DMS153 (cell line): ENCODE results near the gene POLR1C.
"Not testable (repeated sequence)": the region's sequence is repeated elsewhere in the genome, so short reads cannot be mapped to it uniquely, and the experiment has no call there.

ENCODE experiments used
- DNase-seq: peaks from one replicate; lab custom pipeline; 2025; lab: John Stamatoyannopoulos, UW

The POLR1C gene, protein sequence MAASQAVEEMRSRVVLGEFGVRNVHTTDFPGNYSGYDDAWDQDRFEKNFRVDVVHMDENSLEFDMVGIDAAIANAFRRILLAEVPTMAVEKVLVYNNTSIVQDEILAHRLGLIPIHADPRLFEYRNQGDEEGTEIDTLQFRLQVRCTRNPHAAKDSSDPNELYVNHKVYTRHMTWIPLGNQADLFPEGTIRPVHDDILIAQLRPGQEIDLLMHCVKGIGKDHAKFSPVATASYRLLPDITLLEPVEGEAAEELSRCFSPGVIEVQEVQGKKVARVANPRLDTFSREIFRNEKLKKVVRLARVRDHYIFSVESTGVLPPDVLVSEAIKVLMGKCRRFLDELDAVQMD

DNA sequence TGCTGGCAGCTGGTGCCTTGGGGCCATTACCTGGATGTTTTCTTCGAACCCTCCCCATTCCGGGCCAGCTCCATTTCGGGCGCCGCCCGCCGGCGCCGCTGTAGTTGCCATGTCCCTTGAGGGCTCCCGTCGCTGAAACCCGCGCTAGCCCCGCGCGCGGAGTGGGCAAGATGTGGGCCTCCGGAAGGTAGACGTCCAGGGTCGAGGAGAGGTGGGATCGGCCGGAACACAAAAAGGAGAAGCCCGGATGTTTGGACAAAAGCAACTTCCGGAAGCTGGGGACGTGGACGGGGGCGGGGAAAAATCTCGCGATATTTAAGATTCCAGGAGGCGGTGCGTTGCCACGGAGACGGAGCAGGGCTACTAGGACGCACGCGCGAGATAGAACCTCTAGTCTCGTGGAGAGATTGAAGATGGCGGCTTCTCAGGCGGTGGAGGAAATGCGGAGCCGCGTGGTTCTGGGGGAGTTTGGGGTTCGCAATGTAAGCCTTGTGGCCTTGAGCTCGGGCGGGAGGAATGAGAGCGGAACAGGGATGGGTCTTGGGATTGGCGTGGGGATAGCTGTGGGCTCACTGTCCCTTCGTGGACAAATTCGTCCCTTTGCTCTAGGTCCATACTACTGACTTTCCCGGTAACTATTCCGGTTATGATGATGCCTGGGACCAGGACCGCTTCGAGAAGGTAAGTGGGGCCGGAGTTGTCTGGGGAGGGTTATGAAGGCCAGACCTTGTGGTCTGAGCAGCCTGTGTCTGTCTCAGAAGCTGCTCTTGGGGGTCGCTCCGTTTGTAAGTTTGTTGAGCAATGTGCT lies at the start of gene POLR1C, which contains the start of gene YIPF3:
Gene POLR1C, plus strand, starts transcription at position 393 of the 808 bp plus-strand sequence. Its CDS starts 21 bp downstream, at position 414.
Gene YIPF3, minus strand, starts transcription at position 230 of the 808 bp plus-strand sequence. Its CDS starts 119 bp downstream, at position 111.
- peak; percentile 96 for DNase-seq

DNA sequence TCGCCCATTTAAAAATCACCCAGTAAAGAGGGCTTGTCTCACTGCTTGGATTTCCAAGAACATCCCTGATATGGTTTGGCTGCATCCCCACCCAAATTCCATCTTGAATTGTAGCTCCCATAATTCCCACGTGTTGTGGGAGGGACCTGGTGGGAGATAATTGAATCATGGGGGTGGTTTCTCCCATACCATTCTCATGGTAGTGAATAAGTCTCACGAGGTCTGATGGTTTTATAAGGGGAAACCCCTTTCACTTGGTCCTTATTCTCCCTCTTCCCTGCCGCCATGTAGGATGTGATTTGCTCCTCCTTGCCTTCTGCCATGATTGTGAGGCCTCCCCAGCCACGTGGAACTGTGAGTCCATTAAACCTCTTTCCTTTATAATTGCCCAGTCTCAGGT lies 49.6 kb upstream of the POLR1C start:
- not testable (repeated sequence) for DNase-seq

GRCh38 chr6:43467752-43468151 lies 49.1 kb upstream of the POLR1C start:
- no peak for DNase-seq

GRCh38 chr6:43468240-43468639 lies 48.6 kb upstream of the POLR1C start:
- no peak for DNase-seq

DNA sequence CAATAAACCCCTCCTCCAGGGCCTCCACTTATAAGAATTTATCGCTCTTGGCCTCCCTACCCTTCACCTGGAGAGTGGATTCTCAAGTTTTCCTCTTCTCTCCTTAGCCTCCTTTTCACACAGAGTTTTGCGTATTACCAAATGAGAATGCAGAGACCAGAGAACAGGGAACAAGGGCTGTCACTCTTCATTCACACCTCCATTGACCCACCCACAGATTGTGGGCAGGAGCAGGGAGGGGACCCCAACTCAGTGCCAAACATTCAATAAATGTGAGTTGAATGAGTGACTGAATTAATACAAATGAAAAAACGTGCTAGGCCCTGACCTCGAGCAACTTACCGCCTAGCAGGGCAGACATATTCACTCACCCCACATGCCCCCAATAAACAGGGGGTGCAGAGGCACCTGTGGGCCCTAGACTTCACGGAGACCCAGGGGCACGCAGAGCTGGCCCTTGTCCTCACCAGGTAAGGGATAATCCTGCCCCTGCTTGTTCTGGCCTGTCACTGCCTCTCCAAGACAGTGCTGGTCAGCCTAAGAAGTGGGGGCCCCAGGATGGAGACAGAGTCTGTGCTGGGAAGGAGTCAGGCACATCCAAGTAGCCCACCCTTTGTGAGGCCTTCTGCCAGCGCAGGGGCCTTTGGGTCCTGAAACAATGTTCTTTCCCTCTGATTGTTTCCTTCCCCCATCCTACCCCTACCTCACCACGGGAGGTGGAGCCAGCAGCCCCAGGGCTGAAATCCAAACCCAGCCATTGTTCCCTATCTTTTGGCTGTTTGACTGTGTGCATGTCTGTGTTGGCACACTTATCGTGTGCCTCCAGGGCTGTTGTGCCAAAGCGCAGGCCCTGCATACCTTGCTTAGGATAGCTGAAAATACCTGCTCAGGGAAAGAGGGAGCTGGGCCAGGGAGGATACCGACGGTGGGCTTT lies 47.9 kb upstream of the POLR1C start:
- DNase-seq = no peak

DNA sequence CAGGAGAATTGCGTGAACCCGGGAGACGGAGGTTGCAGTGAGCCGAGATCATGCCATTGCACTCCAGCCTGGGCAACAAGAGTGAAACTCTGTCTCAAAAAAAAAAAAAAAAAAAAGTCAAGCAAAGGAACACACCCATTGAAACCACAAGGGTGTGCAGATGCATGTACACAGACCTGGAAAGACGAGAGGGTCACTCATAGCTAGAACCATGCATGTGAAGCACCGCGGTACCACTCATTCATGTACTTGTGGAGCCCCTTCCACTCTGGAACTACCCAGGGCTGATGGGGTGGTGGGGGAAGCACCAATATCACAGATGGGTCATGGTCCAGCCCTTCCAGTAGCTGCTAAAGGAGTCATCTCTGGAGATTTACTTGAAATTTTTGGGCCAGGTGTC lies 46.9 kb upstream of the POLR1C start:
- no peak for DNase-seq

DNA sequence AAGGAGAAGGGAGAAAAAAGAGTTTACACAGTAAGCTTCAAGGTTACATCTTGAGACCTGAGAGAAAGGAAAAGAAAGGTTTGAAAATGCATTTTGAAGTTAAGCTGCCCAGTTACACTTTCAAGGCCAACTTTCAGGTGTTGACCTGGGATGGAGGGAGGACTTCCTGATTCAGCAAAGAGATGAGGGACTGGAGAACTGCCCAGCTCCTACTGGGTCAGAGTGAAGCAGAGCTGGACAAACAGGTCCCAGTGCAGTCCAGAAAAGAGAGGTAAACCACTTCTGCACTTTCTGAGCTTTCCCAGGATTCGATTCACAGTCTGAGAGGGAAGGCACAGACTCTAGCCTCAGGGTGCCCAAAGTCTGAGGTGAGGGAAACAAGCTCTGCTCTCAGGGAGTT lies 45.5 kb upstream of the POLR1C start:
- no peak for DNase-seq

DNA sequence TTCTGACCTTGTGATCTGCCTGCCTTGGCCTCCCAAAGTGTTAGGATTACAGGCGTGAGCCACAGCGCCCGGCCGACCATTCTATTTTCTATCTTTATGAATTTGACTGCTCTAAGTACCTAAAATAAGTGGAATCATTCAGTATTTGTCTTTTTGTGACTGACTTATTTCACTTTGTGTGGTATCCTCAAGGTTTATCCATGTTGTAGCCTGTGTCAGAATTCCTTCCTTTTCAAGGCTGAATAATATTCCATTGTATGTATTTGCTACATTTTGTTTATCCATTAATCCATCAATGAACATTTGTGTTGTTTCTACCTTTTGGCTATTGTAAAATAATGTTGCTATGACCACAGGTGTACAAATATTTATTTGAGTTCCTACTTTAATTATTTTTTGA lies 44.4 kb upstream of the POLR1C start:
- DNase-seq = no peak

DNA sequence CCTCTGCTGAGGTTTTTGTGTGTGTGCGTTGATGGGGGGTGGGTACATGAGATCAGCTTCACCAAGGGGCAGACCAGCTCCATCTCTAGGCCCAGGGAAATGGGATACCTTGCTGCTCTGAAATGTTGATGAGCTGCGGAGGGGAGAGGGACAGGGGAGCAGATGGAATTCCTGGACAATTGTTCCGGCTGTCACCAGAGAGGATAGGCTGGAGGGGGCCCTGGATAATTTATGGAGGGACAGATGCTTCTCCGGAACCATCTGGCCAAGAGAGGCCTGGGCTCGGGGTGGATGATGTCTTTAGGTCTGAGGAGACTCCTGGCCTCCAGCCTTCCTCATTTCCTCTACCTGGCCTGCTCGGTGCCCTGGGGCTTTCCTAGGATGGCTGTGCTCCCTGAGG lies 41.4 kb upstream of the POLR1C start:
- DNase-seq = no peak

- no peak for DNase-seq
Observed at GRCh38 chr6:43476746-43477145, 40.1 kb upstream of the POLR1C start.

DNA sequence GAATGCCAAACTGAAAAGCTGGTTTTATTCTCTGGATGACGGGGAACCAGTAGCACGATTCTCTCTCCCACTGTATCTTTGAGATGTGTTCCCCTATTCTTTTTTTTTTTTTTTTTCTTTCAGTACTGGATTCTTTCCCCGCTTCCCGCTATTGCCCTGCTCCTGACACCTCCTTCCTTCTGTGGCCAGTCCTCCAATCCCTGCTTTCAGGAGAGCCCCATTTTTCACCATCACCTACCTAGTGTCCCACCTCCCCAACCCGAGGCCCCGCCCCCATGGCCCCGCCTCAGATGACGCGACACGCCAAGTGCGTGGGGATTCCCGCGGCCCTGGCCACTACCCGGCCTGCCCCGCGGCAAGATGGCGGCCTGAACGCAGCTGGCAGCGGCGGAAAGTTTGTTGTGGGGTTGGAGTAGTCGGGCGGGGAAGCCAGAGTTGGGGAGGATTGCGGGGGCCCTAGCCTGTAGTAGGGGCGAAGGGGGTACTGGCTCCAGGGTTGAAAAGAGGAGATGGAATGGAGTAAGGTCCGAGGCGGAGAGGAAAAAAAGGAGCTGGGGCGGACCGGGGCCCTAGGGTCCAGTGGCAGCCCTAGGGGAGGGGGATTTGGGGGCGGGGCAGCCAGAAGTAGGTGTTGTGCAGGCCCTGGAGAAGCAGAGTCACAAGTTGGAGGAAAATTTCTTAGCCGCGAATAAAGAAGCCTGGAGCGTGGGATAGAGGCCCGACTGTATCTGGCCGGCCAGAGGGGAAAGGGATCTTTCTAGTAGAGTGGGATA lies 39.5 kb upstream of the POLR1C start, which contains the start of gene TJAP1:
Gene TJAP1, plus strand, starts transcription at position 336 of the 773 bp plus-strand sequence. CDS start 21,432 bp downstream, outside the sequence.
- DNase-seq = peak; percentile 72

DNA sequence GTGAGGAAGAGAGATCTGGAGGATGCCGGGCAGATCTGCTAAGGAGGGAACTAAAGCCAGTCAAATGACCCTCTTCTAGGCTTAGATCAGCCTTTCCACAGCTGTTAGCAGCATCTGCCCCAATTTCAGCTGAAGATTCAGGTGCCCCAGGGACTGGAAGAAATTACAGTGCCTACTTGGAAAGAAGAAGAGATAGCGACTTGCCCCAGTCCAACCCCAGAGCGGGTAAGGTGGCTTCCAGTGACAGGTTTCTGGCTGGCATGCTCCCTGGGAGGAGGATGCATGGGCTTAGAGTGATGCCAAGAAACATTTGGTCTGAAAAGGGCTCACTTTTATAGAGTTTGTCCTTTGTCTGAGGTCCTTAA lies 38.9 kb upstream of the POLR1C start:
- no peak for DNase-seq

DNA sequence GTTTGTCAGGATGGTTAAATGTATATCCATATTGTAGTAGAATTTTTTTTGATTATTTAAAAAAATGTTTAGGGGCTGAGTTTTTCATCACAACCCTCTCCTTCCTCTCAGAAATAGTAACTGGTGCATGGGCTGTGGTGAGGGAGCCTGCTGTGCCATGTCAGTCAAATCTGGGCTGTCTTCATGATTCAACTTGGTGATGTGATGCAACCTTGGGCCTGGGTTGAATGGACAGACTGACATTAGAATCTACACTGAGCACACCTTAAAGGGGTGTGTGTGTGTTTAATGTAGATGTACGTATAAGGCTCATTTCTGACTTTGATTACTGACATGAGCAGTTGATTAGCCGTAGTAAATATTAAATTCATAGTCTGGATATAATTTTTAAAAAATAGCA lies 35.8 kb upstream of the POLR1C start:
- no peak for DNase-seq

- DNase-seq = no peak
Observed at GRCh38 chr6:43481591-43482236, 35.2 kb upstream of the POLR1C start.

DNA sequence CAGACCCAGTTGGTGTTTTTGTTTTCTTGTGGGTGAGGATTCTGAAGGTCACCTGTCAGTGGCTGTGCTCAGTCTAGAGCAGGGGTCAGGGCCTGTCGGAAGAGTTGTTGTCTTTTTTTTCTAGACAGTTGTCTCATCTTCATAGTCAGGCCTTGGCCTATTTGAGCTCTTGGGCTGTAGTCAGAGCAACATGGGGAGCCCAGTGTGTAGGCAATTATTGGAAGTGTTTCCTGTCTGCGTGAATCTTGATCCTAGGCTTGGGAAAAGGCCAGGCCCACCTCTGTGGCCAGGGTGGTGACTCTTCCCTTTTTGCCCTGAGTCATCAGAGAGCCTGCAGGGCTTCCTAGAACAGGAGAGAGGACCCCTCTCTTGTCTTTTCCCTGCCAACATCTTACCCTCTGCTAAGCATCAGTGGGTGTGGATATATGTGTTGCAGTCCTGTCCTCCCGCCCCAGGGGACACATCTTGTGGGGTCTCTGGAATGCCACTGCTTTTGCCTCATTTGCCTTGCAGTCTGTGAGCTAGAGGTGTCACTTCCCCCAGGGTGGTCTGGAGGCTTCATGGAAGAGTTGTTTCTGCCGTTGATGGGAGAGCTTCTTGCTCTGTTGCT lies 28.1 kb upstream of the POLR1C start:
- DNase-seq = no peak

DNA sequence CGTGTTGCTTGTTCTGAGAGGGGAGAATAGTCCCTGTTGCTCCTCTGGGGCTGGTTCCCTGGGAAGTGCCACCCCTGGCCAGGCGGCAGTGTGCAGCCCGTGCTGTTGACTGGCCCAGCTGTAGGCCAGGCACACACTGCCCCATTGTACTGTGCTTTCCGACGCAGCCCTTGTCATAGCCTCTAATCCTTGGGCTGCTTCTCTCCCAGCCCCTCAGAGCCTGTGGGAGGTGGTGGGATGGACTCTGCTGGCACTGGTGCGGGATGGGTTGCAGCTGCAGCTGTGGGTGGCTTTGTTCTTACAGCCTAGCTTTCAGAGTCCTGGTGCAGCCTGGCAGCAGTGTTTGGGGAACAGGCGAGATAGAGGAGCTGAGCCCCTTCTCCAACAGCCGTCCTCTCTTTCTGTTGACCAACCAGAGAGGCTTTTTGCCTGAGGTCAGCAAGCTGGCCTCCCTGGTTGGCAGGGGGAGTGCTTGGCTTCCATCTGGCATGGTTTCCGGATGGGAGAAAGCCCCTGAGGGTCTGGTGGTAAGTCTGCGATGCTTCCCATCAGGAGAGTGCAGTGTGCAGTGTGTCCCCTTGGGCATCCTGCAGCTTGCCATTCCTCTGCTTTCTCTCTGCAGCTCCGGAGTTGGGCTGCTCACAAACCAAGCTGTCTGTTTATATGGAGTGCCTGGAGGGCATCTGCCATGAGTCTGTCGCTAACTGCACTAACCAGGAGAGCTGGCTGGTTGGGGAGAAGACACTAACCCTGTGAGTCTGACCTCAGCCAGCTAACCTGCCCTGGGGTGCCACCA lies 27.4 kb upstream of the POLR1C start:
- DNase-seq = no peak

DNA sequence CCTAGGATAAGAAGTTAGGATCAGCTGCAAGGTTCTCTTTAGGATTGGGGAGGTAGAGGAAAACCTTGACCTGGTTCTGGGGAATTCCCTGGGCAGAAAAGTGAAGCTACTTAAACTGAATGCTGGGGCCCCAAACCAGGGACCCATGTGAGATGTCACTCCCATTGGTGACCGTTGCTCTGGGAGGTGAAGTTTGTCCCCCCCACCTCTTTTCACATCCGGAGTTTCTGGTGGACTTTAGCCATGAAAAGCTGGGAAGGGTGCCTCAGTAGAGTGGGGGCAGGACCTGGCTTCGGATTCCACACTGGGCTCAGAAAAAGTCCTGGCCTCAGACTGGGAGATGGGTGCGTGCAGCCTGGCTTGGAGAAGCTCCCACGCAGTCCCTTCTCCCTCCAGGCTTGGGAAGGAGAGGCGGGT lies 26.4 kb upstream of the POLR1C start:
- no peak for DNase-seq

DNA sequence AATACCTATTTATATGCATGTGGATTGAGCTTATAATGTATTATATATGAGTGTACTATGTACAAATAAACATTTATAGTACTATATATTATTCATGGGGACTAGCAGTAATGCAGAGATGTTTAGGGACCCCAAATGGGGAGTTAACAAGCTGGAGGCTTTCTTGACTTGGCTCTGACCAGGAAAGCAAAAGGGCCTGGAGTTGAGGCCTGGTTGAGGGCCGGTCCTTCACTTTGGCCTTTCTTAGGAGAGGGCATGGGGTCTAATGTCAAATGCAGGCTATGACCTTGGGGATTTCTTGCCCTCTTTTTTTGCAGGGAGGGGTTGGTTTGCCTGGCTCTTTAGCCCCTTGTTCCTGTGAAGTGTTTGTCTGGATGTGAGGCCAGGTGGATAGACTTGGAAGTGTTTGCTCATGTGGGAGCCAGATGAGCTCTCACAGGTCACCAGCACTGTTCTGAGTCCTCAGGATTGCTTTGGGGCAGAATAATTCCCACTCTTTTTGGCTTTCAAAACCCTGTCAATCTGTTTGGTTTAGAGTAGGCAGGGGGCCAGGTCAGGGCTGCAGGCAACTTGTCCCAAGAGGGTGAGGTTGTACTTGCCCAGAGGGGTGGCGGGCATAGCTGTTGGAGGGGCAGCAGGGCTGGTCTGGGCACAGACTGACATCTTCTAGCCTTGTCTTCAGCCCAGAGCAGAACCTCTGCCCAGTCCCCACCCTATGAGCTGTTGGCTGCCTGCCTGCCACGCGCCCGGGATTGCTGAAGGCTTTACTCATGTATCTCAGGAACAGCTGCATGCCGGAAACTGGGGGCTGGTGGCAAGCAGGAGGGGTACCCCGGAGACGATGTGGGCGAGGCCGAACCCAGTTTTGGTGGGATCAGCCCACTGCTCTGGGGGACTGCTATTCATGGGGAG lies 24.9 kb upstream of the POLR1C start:
- DNase-seq = no peak
